ENCODE results near the gene PGLYRP1.

Gene PGLYRP1

GRCh38 chr19:46030812-46031550 is 8.1 kb upstream of the PGLYRP1 start:
- no peak for TF ChIP-seq EZH2phosphoT487 (IDR thresholded peaks at IDR 0.05; ENCODE audit: borderline replicate concordance, low read length)
- no peak for TF ChIP-seq CTCF (IDR thresholded peaks at IDR 0.05; ENCODE audit: low read depth, low read length, poor library complexity, severe bottlenecking)
- no peak overlapping the region for H3K4me2 ChIP-seq (ENCODE audit: low read length)
- H4K20me1 ChIP-seq (ENCODE audit: control insufficient read depth, insufficient read depth, low read depth, low read length): no peaks in the 10 kb centered on the region
- H3K4me1 ChIP-seq (ENCODE audit: control insufficient read depth, low read length): peaks cover 26% of the 10 kb centered on the region
- no peak overlapping the region for H3K4me3 ChIP-seq (ENCODE audit: low read length)
- no peaks in the 10 kb centered on the region for H3K9me2 ChIP-seq (replicated peaks; ENCODE audit: control insufficient read depth, low read length)
- H3K79me2 ChIP-seq (ENCODE audit: control insufficient read depth, low read length): no peaks in the 10 kb centered on the region
- H3K27me3 ChIP-seq (ENCODE audit: control insufficient read depth, low read length): no peaks in the 10 kb centered on the region
- H3K9me3 ChIP-seq (ENCODE audit: control insufficient read depth, insufficient read depth, low read length): peaks cover 12% of the 10 kb centered on the region; the same call in 1 of the 2 replicates
- H3K27ac ChIP-seq (ENCODE audit: low read depth, low read length): no peak overlapping the region
- no peaks in the 10 kb centered on the region for H3K36me3 ChIP-seq (ENCODE audit: control insufficient read depth, low read length)
- H3F3A ChIP-seq (ENCODE audit: control insufficient read depth, insufficient read depth): no peaks in the 10 kb centered on the region

GRCh38 chr19:46025835-46026234 is 3.0 kb upstream of the PGLYRP1 start:
- no peaks in the 10 kb centered on the region for H4K20me1 ChIP-seq (ENCODE audit: control insufficient read depth, insufficient read depth, low read depth, low read length)
- H3K4me2 ChIP-seq (ENCODE audit: low read length): no peak overlapping the region
- H3K9me2 ChIP-seq (replicated peaks; ENCODE audit: control insufficient read depth, low read length): no peaks in the 10 kb centered on the region
- H3K4me3 ChIP-seq (ENCODE audit: low read length): no peak overlapping the region
- H3K27me3 ChIP-seq (ENCODE audit: control insufficient read depth, low read length): no peaks in the 10 kb centered on the region
- no peak overlapping the region for H3K27ac ChIP-seq (ENCODE audit: low read depth, low read length)
- H3K79me2 ChIP-seq (ENCODE audit: control insufficient read depth, low read length): no peaks in the 10 kb centered on the region
- TF ChIP-seq EZH2phosphoT487 (IDR thresholded peaks at IDR 0.05; ENCODE audit: borderline replicate concordance, low read length): no peak
- no peak for TF ChIP-seq CTCF (IDR thresholded peaks at IDR 0.05; ENCODE audit: low read depth, low read length, poor library complexity, severe bottlenecking)
- no peaks in the 10 kb centered on the region for H3K9me3 ChIP-seq (ENCODE audit: control insufficient read depth, insufficient read depth, low read length)
- peaks cover 32% of the 10 kb centered on the region for H3K4me1 ChIP-seq (ENCODE audit: control insufficient read depth, low read length)
- H3K36me3 ChIP-seq (ENCODE audit: control insufficient read depth, low read length): no peaks in the 10 kb centered on the region
- H3F3A ChIP-seq (ENCODE audit: control insufficient read depth, insufficient read depth): no peaks in the 10 kb centered on the region

GRCh38 chr19:46023311-46023779 is 492 bp upstream of the PGLYRP1 start:
- H3K79me2 ChIP-seq (ENCODE audit: control insufficient read depth, low read length): no peaks in the 10 kb centered on the region
- H3K4me2 ChIP-seq (ENCODE audit: low read length): no peak overlapping the region
- no peaks in the 10 kb centered on the region for H3K9me3 ChIP-seq (ENCODE audit: control insufficient read depth, insufficient read depth, low read length)
- H3K27ac ChIP-seq (ENCODE audit: low read depth, low read length): no peak overlapping the region
- H3K27me3 ChIP-seq (ENCODE audit: control insufficient read depth, low read length): no peaks in the 10 kb centered on the region
- H3K9me2 ChIP-seq (replicated peaks; ENCODE audit: control insufficient read depth, low read length): no peaks in the 10 kb centered on the region
- H3K4me1 ChIP-seq (ENCODE audit: control insufficient read depth, low read length): peaks cover 23% of the 10 kb centered on the region
- TF ChIP-seq CTCF (IDR thresholded peaks at IDR 0.05; ENCODE audit: low read depth, low read length, poor library complexity, severe bottlenecking) (no peak), EZH2phosphoT487 (IDR thresholded peaks at IDR 0.05; ENCODE audit: borderline replicate concordance, low read length) (no peak)
- H3F3A ChIP-seq (ENCODE audit: control insufficient read depth, insufficient read depth): no peaks in the 10 kb centered on the region
- no peaks in the 10 kb centered on the region; the same call in 1 of the 2 replicates for H3K36me3 ChIP-seq (ENCODE audit: control insufficient read depth, low read length)
- no peaks in the 10 kb centered on the region for H4K20me1 ChIP-seq (ENCODE audit: control insufficient read depth, insufficient read depth, low read depth, low read length)
- no peak overlapping the region for H3K4me3 ChIP-seq (ENCODE audit: low read length)

Data from DOHH2 (cell line).